HEK293 (cell line): ENCODE results near the gene NEGR1.

ENCODE experiments used
- ZNF24 ChIP-seq: fragments of 450-650 bp; formaldehyde crosslinking; IDR thresholded peaks from 2 replicates; pipeline ENCODE4 v1.5.1; 2016; ENCODE audit warnings: missing biosample characterization, missing genetic modification characterization
- ZNF624 ChIP-seq: fragments of 450-650 bp; formaldehyde crosslinking; IDR thresholded peaks from 2 replicates; pipeline ENCODE4 v1.5.1; 2017; ENCODE audit warnings: missing biosample characterization, missing genetic modification characterization
- TF ChIP-seq, protein P1 (sequence below): fragments of 450-650 bp; formaldehyde crosslinking; IDR thresholded peaks from 2 replicates; pipeline ENCODE4 v1.5.1; 2016; ENCODE audit warnings: missing biosample characterization, missing genetic modification characterization

DNA sequence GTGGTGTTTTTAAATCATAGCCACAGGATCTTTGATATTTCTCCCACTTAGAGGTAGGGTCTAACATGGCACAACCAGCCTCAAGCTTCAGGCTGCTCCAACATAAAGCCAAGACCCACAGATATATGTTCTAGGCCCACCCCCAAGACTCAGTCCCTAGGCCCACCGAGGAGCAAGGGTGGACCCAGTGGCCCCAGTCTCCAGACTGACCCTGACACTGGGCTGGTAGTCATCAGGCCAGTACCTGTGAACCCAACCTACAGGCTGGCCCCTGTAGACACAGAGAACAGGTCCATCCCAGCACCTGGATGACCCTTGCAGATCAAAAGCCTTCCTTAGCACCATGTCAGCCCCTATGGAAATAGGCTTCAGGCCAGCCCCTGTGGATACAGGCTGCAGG lies 60.5 kb downstream of the NEGR1 start:
- no peak for TF ChIP-seq ZNF624
- no peak for TF ChIP-seq ZNF24 (tag by site-specific recombination)
- TF ChIP-seq, protein P1, sequence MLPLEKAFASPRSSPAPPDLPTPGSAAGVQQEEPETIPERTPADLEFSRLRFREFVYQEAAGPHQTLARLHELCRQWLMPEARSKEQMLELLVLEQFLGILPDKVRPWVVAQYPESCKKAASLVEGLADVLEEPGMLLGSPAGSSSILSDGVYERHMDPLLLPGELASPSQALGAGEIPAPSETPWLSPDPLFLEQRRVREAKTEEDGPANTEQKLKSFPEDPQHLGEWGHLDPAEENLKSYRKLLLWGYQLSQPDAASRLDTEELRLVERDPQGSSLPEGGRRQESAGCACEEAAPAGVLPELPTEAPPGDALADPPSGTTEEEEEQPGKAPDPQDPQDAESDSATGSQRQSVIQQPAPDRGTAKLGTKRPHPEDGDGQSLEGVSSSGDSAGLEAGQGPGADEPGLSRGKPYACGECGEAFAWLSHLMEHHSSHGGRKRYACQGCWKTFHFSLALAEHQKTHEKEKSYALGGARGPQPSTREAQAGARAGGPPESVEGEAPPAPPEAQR: no peak
